Fibroblast of the aortic adventitia (primary cell): ENCODE measurements around the gene TNNI2. TPM values are rescaled to one million over a fixed set of nuclear protein-coding genes. Genes with fewer than 3 reads are reported as not detected.

ENCODE experiments used
- DNase-seq: peaks from one replicate; pipeline ENCODE4 v3.0.0-alpha.2; 2010; ENCODE audit warnings: low read depth
- H3K4me3 ChIP-seq: 2 replicates; pipeline ENCODE4 v1.5.1; 2011; ENCODE audit warnings: low read depth, mild to moderate bottlenecking, control low read depth, low read length, moderate library complexity
- total RNA-seq: library from RNA; depleted of rRNA; stranded (reverse); fragments of >200 nt; gene quantifications from 2 replicates; pipeline ENCODE4 v1.2.3, GENCODE V29; 2012; ENCODE audit warnings: low replicate concordance
- TF ChIP-seq, protein P1 (sequence below): IDR thresholded peaks from 2 replicates; pipeline ENCODE4 v1.5.1; 2011; ENCODE audit warnings: mild to moderate bottlenecking, low read length, control low read depth, inconsistent platforms; ENCODE audit not compliant: insufficient read depth

Gene TNNI2
- total RNA-seq, 1 donor, result not detected

DNA sequence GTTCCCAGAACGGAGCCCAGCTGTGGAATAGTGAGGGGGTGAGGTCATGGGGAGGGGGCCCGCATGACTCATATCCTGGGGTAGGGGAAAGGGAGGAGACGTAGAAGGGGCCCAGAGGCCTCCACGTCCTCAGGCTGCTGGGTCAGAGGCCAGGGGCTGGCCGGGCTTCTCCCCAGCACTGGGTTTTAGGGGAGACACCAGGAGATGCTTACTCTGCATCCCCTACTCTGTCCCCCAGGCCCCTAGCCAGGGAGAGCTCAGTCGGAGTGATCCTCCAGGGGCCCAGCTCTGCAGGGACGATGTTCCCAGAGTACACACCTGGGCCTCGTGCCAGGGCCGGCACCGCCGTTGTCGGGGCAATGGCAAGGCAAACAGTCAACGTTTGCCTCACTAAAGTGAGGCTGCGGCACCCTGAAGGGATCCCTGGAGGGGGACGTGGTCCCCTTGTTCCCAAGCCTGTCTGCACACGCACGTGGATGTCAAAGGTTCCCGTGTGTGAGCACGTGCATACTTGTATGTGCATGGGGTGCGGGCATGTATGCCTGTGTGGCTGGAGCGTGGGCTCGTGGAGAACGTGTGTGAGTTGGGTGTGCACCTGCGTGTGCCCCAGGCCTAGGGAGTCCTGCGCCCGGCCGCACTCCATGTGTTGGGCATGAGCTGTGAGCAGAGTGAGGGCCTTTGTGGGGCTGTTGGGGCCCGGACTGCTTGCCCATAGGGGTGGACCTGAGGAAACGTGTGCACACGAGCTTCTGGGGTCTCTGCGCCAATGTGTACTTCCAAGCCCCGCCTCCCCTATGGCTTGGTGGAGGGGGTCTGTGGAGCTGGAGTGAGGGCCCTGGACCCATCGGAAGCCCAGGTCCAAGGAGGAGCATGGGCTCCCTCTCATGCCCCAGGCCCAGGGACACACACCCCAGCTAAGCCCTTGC is 38.7 kb downstream of the TNNI2 start:
- no peak overlapping the region for H3K4me3 ChIP-seq
- TF ChIP-seq, protein P1, sequence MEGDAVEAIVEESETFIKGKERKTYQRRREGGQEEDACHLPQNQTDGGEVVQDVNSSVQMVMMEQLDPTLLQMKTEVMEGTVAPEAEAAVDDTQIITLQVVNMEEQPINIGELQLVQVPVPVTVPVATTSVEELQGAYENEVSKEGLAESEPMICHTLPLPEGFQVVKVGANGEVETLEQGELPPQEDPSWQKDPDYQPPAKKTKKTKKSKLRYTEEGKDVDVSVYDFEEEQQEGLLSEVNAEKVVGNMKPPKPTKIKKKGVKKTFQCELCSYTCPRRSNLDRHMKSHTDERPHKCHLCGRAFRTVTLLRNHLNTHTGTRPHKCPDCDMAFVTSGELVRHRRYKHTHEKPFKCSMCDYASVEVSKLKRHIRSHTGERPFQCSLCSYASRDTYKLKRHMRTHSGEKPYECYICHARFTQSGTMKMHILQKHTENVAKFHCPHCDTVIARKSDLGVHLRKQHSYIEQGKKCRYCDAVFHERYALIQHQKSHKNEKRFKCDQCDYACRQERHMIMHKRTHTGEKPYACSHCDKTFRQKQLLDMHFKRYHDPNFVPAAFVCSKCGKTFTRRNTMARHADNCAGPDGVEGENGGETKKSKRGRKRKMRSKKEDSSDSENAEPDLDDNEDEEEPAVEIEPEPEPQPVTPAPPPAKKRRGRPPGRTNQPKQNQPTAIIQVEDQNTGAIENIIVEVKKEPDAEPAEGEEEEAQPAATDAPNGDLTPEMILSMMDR, result no peak
- peak; percentile 38 for DNase-seq

DNA sequence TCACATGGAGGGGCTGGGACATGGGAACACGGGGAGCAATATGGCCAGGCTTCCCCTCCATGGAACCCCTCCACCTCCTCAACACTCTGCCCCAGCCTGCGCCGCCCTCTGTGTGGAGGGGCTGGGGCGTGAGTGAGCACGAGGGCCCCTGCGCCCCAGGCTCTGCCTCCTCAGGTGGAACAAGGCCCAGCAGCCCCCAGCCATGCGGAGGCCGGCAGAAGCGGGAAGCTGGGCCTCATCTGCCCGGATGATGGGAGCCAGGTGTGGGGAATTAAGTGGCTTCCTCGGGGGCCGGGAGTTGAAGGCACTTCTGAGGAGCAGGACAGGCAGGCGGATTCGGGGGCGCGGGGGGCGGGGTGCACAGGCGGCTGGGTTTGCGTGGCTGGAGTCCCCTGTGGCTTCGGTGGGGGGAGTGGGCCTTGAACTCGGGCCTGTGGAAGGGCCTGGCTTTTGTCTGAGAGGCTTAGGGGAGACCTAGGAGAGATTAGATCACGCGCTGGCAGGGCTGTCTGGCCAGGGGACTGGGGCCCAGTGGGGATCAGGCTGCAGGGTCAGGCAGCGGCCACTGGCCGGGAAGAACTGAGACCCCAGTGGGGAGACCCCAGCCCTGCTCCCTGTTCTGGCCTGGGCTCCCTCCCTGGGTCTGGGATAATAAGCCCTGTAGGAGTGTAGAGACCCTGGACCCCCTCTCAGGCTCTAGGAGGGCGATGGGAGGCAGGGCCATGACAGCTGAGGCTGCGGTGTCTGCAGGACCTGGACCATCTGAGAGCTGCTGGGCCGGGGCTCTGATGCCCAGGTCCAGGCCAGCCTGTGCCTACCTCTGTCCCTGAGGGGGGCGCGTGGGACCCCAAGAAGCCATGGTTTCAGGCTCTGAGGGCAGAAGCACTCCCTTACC is 39.6 kb downstream of the TNNI2 start:
- DNase-seq, result no peak
- TF ChIP-seq, protein P1, result no peak
- no peak overlapping the region for H3K4me3 ChIP-seq

DNA sequence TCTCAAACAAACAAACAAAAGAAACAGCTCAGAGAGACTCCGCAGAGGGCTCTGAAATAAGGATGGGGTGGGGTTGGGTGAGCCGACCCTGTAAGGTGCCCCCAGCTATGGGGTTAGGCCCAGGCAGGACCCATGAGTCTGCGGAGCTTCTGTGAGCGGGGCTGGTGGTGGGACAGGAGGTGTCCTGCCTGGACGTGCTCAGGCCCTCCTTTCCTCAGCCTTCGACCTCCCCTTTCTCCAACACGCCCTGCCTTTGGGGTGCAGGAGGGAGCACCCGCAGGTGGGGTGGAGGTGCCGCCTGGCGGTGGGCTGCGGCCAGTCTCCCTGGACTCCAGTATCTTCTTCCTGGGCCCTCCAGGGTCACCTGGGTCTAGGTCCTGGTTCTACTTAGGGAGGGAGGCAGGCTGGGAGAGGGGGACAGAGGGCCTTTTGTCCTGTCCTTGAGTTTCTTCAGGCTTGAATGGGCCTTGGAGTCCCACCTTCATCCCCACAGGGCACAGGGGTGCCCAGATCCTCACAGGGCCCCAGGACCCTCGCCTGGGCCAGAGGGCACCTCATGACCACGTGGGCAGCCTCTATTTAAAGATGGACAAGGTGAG is 40.7 kb downstream of the TNNI2 start:
- H3K4me3 ChIP-seq, result no peak overlapping the region
- no peak for DNase-seq
- TF ChIP-seq, protein P1, result no peak

DNA sequence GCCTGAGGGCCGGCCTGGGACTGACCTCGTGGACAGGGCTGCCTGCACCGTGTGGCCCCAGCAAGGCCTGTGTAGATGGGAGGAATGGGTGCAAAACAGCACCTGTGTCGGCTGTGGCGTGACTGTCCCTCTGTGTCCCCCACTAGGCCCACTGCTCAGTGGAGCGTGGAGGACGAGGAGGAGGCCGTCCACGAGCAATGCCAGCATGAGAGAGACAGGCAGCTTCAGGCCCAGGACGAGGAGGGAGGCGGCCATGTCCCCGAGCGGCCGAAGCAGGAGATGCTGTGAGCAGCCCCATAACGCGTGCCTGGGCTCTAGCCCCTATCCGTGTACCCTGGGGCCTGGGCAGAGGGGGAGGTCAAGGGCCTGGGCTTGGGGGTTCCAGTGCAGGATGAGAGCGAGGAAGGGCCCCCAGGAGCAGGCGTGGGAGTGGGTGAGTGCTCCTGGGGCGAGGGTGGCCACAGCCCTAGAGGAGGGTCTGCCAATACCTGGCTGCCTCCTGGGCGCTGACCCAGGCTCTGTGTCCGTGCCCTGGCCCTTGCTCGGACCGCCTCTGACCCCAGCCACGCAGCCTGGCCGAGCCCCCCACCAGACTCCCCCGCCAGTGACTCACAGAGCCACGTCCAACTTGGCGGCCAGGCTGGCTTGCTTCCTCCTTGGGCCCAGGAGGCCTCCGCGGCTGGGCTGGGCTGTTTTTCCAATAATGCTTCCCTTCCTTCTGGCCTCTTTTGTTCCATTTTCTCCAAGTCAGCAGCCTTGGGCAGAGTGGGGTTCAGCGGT is 41.4 kb downstream of the TNNI2 start:
- no peak overlapping the region for H3K4me3 ChIP-seq
- peak; percentile 59 for DNase-seq
- TF ChIP-seq, protein P1, result no peak

DNA sequence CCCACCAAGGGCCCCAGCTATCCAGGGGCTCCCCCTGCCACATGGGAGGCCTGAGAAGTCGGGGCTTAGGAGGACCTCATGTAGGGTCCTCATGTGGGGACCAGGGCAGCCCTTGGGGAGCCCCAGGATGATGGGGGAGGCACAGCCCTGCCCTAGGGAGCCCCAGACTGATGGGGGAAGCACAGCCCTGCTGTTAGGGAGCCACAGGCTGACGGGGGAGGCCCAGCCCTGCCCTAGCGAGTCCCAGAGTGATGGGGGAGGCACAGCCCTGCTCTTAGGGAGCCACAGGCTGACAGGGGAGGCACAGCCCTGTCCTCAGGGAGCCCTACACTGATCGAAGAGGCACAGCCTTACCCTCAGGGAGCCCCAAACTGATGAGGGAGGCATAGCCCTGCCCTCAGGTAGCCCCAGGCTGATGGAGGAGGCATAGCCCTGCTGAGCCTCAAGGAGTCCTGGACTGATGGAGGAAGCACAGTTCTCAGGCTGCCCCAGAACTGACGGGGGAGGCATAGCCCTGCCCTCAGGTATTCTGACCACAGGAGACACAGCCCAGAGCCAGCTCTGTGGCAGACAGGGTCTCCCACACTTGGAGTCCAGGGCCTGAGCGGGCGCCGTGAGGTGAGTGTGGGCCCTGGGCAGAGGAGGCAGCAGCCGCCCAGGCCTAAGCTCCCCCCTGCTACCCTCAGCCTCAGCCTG is 42.1 kb downstream of the TNNI2 start:
- TF ChIP-seq, protein P1, result no peak
- DNase-seq, result no peak
- no peak overlapping the region for H3K4me3 ChIP-seq
